ENCODE measurements around the gene DCAF11. TPM values are rescaled to one million over a fixed set of nuclear protein-coding genes. Genes with fewer than 3 reads are reported as not detected.

Gene DCAF11
- total RNA-seq, 2 experiments from 2014 or later: 74.8 to 75.3 TPM

DNA sequence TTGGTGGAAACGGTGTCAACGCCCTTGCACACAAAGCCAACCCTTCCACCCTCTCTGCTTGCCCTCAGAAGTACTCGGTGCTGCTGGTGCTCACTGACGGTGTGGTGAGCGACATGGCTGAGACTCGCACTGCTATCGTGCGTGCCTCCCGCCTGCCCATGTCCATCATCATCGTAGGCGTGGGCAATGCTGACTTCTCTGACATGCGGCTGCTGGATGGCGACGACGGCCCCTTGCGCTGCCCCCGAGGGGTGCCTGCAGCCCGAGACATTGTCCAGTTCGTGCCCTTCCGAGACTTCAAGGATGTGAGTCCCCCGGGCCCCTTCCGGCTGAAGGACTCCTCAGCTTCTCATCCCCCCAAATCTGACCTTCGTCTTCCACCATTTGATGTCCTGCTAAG is 37.5 kb upstream of the DCAF11 start:
- CTCF ChIA-PET: no interaction called here
- POLR2A ChIA-PET: no interaction called here
- H3K36me3 ChIP-seq (ENCODE audit: insufficient read depth, low read length): no peaks in the 10 kb centered on the region
- H3K27ac Mint-ChIP-seq: no peak overlapping the region
- H3K27me3 ChIP-seq (ENCODE audit: control insufficient read depth in 1 of 2, insufficient read depth in 2 of 2, low read length in 2 of 2): no peaks in the 10 kb centered on the region
- DNase-seq (no peak), ATAC-seq (ENCODE audit: poor library complexity) (no peak)
- H3K4me1 ChIP-seq (ENCODE audit: insufficient read depth, low read length): peaks cover 19% of the 10 kb centered on the region
- no peak overlapping the region for H3K27ac ChIP-seq (ENCODE audit: low read depth in 1 of 2, low read length in 2 of 2)
- no peak overlapping the region for H3K4me3 ChIP-seq (ENCODE audit: low read length)
- H3K36me3 Mint-ChIP-seq (ENCODE audit: low read depth): no peaks in the 10 kb centered on the region
- no peaks in the 10 kb centered on the region for H3K9me3 ChIP-seq (ENCODE audit: control insufficient read depth in 1 of 2, insufficient read depth in 1 of 2, low read length in 2 of 2)
- TF ChIP-seq, protein P1, sequence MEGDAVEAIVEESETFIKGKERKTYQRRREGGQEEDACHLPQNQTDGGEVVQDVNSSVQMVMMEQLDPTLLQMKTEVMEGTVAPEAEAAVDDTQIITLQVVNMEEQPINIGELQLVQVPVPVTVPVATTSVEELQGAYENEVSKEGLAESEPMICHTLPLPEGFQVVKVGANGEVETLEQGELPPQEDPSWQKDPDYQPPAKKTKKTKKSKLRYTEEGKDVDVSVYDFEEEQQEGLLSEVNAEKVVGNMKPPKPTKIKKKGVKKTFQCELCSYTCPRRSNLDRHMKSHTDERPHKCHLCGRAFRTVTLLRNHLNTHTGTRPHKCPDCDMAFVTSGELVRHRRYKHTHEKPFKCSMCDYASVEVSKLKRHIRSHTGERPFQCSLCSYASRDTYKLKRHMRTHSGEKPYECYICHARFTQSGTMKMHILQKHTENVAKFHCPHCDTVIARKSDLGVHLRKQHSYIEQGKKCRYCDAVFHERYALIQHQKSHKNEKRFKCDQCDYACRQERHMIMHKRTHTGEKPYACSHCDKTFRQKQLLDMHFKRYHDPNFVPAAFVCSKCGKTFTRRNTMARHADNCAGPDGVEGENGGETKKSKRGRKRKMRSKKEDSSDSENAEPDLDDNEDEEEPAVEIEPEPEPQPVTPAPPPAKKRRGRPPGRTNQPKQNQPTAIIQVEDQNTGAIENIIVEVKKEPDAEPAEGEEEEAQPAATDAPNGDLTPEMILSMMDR (IDR thresholded peaks at IDR 0.05): no peak
- intact Hi-C loops (cut with DNase I, micrococcal nuclease): no loop called here
- H3K9me3 Mint-ChIP-seq: no peaks in the 10 kb centered on the region
- H3K4me1 Mint-ChIP-seq (ENCODE audit: low read depth): peaks cover 20% of the 10 kb centered on the region
- no peaks in the 10 kb centered on the region for H3K27me3 Mint-ChIP-seq
- H3K4me3 Mint-ChIP-seq: no peak overlapping the region

DNA sequence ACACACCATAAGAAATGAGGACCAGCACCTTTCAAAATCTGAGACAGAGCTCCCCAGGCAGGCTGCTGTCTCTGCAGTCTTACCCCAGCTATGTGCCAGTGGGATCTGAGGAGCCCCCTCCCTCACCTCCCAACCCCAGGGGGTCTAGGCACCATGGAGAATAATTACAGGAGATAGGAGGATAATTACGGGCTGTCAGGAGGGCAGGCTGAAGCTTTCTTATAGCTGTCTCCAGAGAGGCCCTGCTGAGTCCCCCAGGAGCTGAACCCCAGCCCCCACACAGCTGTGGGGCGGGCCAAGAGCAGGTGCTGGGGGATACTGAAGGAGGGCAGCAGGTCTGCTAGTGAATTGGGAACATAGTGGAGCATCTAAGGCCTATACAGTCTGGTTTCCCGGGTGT is 36.4 kb upstream of the DCAF11 start:
- no peak overlapping the region for H3K27ac Mint-ChIP-seq

DNA sequence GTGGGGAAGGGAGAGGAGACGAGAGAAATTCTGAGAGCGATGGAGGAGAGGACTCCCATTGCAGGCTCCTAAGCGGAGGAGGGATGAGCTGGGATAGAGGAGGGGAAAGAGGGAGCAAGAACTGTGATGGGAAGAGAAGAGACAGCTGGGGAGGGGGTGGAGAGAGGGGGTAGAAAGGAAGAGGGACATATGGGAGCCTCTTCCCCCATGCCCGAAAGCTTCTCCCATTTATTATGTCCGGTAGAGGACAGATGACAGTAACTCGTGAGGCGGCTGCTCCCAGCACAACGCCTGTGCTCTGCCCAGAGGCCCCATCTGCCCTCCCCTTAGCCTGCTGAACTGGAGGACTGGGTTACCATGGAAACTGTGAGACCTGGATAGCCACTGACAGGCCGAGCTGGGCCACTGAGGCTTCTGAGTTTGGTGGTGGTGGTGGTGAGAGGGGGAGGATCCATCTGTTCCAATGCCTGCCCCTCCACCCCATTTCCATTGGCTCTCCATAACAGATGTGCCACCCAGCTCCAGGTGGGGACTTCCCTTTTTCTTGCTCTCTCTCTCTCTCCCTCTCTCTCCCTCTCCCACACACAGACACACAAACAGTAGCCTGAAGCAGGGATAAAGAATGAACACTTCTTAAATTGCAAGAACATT is 35.0 kb upstream of the DCAF11 start:
- intact Hi-C loops (cut with DNase I, micrococcal nuclease): no loop called here
- CTCF ChIA-PET: interaction anchor here (1.6 to 3.4 kb wide), 3 partner anchors 11 to 43 kb away, joined by 4 to 21 read pairs (median 8); no protein-coding TSS in a partner anchor
- H3K27me3 Mint-ChIP-seq: no peaks in the 10 kb centered on the region

More for the DNA sequence above, 36.4 kb upstream of the DCAF11 start:
- ATAC-seq (ENCODE audit: poor library complexity) (no peak), DNase-seq (no peak)
- ChIA-PET CTCF (no interaction called here), POLR2A (interaction anchor here (0.7 to 5.1 kb wide), 2 partner anchors 8 to 16 kb away, joined by 3 to 89 read pairs; partner anchors contain the start of gene PCK2)
- Mint-ChIP-seq H3K4me1 (ENCODE audit: low read depth) (peaks cover 24% of the 10 kb centered on the region), H3K4me3 (peak overlapping the region; percentile 42), H3K9me3 (no peaks in the 10 kb centered on the region), H3K36me3 (ENCODE audit: low read depth) (no peaks in the 10 kb centered on the region), H3K27me3 (no peaks in the 10 kb centered on the region)
- H3K27ac ChIP-seq (ENCODE audit: low read depth in 1 of 2, low read length in 2 of 2): no peak overlapping the region
- TF ChIP-seq, protein P1 (IDR thresholded peaks at IDR 0.05): no peak
- H3K27me3 ChIP-seq (ENCODE audit: control insufficient read depth in 1 of 2, insufficient read depth in 2 of 2, low read length in 2 of 2): no peaks in the 10 kb centered on the region
- H3K9me3 ChIP-seq (ENCODE audit: control insufficient read depth in 1 of 2, insufficient read depth in 1 of 2, low read length in 2 of 2): no peaks in the 10 kb centered on the region
- H3K4me3 ChIP-seq (ENCODE audit: low read length): no peak overlapping the region
- no peaks in the 10 kb centered on the region for H3K36me3 ChIP-seq (ENCODE audit: insufficient read depth, low read length)
- peaks cover 21% of the 10 kb centered on the region for H3K4me1 ChIP-seq (ENCODE audit: insufficient read depth, low read length)
- intact Hi-C loops (cut with DNase I, micrococcal nuclease): no loop called here

More for the DNA sequence above, 35.0 kb upstream of the DCAF11 start:
- Histone ChIP-seq H3K27ac (ENCODE audit: low read depth in 1 of 2, low read length in 2 of 2) (no peak overlapping the region), H3K9me3 (ENCODE audit: control insufficient read depth in 1 of 2, insufficient read depth in 1 of 2, low read length in 2 of 2) (no peaks in the 10 kb centered on the region), H3K36me3 (ENCODE audit: insufficient read depth, low read length) (no peaks in the 10 kb centered on the region), H3K4me1 (ENCODE audit: insufficient read depth, low read length) (peaks cover 21% of the 10 kb centered on the region), H3K4me3 (ENCODE audit: low read length) (no peak overlapping the region), H3K27me3 (ENCODE audit: control insufficient read depth in 1 of 2, insufficient read depth in 2 of 2, low read length in 2 of 2) (no peaks in the 10 kb centered on the region)
- POLR2A ChIA-PET: interaction anchor here (1.2 to 5.1 kb wide), 7 partner anchors 14 to 82 kb away, joined by 3 to 89 read pairs (median 10); partner anchors contain the start of genes CARMIL3, DCAF11, IRF9 and NRL
- H3K4me3 Mint-ChIP-seq: peak overlapping the region; percentile 91
- no peaks in the 10 kb centered on the region for H3K9me3 Mint-ChIP-seq
- TF ChIP-seq, protein P1 (IDR thresholded peaks at IDR 0.05): no peak
- H3K36me3 Mint-ChIP-seq (ENCODE audit: low read depth): no peaks in the 10 kb centered on the region
- H3K4me1 Mint-ChIP-seq (ENCODE audit: low read depth): peaks cover 24% of the 10 kb centered on the region
- ATAC-seq (ENCODE audit: poor library complexity): no peak
- H3K27ac Mint-ChIP-seq: no peak overlapping the region
- DNase-seq: no peak
